Fibroblast of mammary gland (primary cell): ENCODE data around the gene ZNF618.

Experiments
- DNase-seq: peaks from one replicate; pipeline ENCODE4 v3.0.0-alpha.2; 2010; ENCODE audit warnings: low read depth
- H3K4me3 ChIP-seq: 2 replicates; pipeline ENCODE4 v1.5.1; 2011; ENCODE audit warnings: low read depth, mild to moderate bottlenecking, low read length, moderate library complexity; ENCODE audit not compliant: control insufficient read depth
- CTCF ChIP-seq: conservative IDR thresholded peaks from 2 replicates; pipeline ENCODE4 v1.5.1; 2011; ENCODE audit warnings: low read depth, low read length, inconsistent platforms; ENCODE audit not compliant: control insufficient read depth, insufficient read depth

Gene ZNF618

GRCh38 chr9:114006931-114007691 is 131.0 kb downstream of the ZNF618 start:
- TF ChIP-seq CTCF: no peak
- no peak overlapping the region for H3K4me3 ChIP-seq
- DNase-seq: no peak

GRCh38 chr9:114007991-114008666 is 132.0 kb downstream of the ZNF618 start:
- no peak for TF ChIP-seq CTCF
- no peak overlapping the region for H3K4me3 ChIP-seq
- no peak for DNase-seq

DNA sequence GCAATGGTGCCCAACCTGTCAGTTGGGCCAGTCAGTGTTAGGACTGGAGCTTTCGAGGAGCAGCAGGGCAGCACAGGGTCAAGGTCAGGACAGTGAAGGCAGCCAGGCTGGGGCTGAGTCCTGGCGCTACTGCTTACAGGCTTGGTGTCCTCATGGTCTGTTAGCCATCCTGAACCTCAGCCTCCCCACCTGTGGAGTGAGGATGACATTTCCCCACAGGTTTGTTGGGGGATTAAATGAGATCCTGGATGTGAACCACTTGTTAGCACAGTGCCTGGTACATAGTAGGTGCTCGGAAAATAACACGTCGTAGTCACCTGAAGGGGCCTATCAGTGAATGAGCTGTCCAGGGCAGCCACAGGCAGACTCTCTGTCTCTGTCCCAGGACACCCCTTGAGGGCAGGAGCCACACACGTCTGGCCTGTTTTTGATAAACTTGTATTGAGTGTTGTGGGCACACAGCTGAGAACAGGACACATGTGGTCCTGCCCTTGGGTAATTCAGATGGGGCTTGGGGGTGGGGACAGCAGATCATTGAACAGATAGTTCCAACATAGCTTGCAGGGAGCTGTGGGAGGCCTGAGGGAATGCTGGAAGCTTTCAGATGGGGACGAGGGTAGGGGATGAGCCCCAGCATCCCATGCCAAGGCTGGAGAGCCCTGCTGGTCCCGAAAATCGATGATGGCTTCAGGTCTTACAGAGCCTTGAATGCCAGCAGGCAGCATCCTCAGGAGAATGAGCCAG is 132.7 kb downstream of the ZNF618 start:
- no peak for DNase-seq
- TF ChIP-seq CTCF: no peak
- H3K4me3 ChIP-seq: no peak overlapping the region

- no peak for DNase-seq
- TF ChIP-seq CTCF: no peak
- H3K4me3 ChIP-seq: no peak overlapping the region
Measured at GRCh38 chr9:114011313-114011712, 135.2 kb downstream of the ZNF618 start.

- no peak overlapping the region for H3K4me3 ChIP-seq
- no peak for DNase-seq
- no peak for TF ChIP-seq CTCF
Measured at GRCh38 chr9:114012126-114012525, 136.0 kb downstream of the ZNF618 start.

DNA sequence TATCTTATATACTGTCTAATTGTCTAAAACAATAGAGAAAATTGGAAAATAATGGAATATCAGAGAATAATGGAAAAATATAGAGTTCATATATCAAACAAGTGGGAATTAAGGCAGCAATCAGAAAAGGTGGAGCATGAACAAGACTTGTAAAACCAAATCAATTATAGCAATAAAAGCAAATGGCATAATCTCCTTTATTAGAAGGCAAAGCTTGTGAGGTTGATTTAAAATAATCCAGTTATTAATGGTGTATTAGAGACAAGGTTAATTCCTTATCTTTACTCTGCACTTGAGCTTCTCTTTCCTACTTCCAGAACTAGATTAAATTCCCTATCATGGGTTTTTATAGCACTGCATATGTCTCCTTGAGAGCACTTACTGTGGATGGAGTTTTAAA is 137.9 kb downstream of the ZNF618 start:
- no peak for TF ChIP-seq CTCF
- DNase-seq: no peak

More for the DNA sequence above, 137.9 kb downstream of the ZNF618 start:
- H3K4me3 ChIP-seq: no peak overlapping the region
